Measurements from ENCODE around the gene AZU1.
A peak's percentile ranks its signal among the peaks of the same experiment; 100 is the strongest.

Gene AZU1, protein sequence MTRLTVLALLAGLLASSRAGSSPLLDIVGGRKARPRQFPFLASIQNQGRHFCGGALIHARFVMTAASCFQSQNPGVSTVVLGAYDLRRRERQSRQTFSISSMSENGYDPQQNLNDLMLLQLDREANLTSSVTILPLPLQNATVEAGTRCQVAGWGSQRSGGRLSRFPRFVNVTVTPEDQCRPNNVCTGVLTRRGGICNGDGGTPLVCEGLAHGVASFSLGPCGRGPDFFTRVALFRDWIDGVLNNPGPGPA

DNA sequence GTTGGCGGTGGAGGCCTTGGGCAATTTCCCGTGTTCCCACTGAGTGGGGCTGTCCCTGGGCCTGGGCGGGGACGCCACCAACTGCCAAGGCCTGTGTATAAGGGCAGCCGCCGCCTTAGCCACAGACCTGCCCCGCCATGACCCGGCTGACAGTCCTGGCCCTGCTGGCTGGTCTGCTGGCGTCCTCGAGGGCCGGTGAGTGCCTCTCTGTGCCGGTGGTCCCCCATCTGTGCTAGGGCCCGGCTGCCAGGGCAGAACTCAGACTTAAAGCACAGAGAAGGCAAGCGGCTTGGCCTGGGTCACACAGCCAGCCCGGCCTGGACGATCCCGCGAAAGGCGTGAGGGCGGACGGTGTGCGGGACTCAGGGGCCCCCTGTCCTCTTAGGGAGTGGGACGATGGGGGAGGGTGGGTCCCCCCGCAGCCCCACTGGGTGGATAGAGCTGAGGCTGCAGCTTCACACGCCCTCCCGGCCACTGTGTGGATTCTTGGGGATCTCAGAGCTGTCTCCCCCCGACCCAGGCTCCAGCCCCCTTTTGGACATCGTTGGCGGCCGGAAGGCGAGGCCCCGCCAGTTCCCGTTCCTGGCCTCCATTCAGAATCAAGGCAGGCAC lies at the start of gene AZU1:
Gene AZU1, plus strand, starts transcription at position 128 of the 612 bp plus-strand sequence. Its CDS starts 10 bp downstream, at position 138.
- FAIRE-seq = no peak

GRCh38 chr19:778910-779653 lies 48.6 kb upstream of the AZU1 start:
- FAIRE-seq = no peak

- no peak for FAIRE-seq
Observed at GRCh38 chr19:780935-781334, 46.7 kb upstream of the AZU1 start.

- no peak for FAIRE-seq
Observed at GRCh38 chr19:781800-782184, 45.8 kb upstream of the AZU1 start.

GRCh38 chr19:782185-782877 lies 45.3 kb upstream of the AZU1 start:
- FAIRE-seq = no peak

- no peak for FAIRE-seq
Observed at GRCh38 chr19:782878-783668, 44.6 kb upstream of the AZU1 start.

GRCh38 chr19:784541-784940 lies 43.1 kb upstream of the AZU1 start:
- no peak for FAIRE-seq

DNA sequence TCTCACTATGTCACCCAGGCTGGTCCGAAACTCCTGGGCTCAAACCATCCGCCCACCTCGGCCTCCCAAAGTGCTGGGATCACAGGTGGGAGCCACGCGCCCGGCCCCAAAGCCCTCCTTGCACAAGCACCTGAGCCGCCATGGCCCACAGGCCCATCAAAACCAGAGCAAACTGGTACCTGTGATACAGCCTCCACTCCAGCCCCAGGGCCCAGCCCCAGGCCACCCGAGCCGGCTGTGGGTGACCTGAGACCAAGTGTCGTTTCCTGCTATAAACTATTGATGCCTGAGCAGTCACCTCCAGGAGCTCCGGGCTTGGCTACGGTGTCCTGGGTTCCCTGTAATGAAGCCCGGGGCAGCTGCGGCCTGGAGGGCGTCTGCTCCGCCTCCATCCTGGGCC lies 40.1 kb upstream of the AZU1 start:
- FAIRE-seq = no peak

- FAIRE-seq = no peak
Observed at GRCh38 chr19:788686-788982, 39.0 kb upstream of the AZU1 start.

DNA sequence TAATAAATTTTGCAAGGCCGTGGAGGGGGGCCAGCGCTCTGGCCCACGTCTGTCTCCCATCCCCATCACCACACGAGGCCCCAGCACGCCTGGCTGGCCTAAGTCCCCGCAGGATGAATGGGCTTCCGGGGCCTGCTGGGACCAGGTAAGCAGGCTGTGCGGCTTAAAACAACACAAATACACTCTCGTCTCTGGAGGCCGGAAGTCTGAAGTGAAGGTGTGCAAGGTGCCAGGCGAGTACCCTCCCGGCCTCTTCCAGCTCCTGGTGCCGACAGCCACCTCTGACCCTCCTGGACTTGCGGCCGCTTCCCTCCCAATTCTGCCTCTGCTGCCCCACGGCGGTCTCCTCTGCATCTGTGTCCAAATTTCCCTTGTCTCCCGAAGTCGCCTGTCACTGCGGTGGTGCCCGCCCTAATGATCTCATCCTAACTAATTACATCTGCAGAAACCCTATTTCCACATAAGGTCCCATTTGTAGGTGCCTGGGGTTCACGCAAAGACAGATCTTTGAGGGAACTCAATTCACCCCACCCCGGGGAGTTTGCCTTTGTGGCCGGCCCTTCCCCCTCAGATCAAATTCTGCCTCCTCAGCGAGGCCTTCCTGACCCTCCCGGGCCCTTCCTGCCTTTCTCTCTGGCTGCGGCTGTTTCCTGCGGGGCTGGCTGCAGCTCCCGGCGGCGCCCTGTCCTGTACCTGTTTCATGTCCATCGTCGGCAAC lies 38.5 kb upstream of the AZU1 start:
- FAIRE-seq = no peak

- no peak for FAIRE-seq
Observed at GRCh38 chr19:789701-790060, 38.0 kb upstream of the AZU1 start.

DNA sequence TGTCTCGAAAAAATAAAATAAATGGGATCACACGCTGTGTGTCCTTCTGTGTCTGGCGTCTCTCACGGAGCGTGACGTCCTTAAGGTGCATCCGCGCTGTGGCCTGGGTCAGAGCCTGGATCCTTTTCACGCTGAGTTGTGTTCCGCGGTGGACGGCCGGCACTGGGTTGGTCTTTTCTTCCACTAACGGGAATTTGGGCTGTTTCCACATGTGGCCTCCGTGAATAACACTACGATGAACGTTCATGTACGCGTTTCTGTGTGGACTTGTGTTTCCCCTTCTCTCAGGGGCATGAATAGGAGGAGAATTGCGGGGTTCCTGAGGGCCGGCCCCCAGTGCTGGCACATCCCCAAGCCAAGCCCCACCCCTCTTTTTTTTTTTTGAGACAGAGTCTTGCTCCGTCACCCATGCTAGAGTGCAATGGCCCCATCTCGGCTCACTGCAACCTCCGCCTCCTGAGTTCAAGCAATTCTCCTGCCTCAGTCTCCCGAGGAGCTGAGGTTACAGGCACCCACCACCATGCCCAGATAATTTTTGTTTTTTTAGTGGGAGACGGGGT lies 36.5 kb upstream of the AZU1 start:
- no peak for FAIRE-seq

DNA sequence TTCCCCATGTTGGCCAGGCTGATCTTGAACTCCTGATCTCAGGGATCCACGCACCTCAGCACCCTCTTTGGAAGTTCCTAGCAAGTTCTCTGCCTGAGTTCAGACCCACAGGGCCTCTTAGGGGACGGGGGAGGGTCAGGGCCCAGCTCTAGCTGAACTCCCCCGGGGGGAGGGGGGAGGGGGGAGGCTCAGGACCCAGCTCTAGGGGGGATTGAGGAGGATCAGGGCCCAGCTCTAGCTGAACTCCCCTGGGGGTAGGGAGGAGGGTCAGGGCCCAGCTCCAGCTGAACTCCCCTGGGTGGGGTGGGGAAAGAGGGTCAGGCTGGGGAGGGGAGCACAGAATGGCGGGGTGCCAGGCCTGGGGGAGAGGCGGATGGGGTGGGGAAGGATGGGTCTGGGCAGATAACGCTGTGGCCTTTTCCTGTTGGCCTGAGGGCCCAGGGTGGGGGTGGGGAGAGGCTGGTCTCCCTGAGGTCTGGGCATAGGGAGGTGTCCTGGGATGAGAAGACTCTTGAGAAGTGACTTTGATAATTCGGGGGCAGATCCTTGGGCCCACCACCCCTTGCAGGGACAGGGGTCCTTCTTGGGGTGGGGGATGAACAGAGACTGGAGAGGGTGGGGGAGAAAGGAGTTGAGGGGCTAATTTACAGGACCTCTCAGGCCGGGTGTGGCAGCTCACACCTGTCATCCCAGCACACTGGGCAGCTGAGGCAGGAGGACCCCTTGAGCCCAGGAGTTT lies 35.9 kb upstream of the AZU1 start:
- FAIRE-seq = no peak

DNA sequence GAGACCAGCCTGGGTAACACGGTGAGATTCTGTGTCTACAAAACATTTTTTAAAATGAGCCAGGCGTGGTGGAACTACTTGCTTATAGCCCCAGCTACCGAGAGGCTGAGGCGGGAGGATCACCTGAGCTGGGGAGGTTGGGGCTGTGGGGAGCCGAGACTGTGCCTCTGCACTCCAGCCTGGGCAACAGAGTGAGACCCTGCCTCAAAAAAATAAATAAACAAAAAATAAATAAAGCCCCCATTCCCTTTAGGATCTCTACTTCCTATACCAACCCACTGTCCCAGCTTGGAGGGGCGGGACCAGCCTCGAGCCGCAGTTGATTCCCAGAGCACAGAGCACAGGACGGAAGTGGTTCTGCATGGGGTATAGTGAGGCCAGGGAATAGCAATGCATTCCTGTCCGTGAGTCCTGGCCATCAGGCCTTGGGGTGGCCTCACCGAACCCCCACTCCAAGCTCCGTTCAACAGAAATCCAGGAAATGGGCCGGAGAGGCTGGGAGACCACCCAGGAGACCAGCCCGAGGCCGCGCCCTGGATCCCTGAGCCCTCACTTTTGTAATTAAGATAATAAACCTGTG lies 35.2 kb upstream of the AZU1 start:
- no peak for FAIRE-seq

DNA sequence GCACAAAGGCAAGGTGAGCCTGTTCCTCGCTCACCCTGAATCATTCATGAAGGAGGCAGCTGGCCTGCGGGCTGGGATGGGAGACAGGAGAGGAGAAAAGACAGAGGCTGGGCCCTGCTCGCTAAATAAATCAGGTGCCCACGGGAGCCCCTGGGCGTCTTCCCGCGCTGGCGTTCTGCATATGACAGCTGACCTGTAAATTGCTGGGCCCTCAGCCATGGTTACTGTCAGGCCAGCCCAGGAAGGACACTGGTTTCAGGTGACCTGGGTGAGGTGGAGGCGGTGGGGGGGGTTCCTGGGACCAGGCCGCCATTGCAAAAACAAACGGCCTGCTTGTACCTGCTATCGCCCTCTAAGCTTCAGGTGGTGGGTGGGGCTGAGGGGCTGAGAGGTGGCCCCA lies 33.8 kb upstream of the AZU1 start:
- FAIRE-seq = no peak

DNA sequence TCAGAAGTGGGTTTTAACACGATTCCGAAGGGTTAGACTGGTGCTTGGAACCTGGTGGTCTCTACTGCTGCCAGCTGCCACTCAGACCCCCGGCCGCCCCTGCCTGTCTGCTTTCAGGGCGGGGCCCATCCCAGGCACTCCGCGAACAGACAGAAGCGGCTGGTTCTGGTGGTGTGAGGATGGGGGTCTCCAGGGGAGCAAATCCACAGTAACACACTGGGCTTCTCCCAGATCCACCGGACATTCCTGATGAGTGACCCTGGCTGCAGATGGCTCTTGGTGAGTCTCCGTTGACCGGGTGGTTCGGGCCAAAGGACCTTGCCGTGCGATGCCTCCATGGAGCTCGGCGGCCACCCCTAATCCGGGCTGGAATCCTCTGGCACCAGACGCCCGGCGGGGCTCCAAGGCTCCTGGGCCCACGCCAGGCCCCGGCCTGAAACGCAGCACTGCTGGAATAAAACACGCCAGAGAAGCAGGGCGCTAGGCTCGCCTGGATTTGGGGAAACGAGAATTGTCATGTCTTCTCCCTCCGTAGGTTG lies 32.5 kb upstream of the AZU1 start:
- no peak for FAIRE-seq

DNA sequence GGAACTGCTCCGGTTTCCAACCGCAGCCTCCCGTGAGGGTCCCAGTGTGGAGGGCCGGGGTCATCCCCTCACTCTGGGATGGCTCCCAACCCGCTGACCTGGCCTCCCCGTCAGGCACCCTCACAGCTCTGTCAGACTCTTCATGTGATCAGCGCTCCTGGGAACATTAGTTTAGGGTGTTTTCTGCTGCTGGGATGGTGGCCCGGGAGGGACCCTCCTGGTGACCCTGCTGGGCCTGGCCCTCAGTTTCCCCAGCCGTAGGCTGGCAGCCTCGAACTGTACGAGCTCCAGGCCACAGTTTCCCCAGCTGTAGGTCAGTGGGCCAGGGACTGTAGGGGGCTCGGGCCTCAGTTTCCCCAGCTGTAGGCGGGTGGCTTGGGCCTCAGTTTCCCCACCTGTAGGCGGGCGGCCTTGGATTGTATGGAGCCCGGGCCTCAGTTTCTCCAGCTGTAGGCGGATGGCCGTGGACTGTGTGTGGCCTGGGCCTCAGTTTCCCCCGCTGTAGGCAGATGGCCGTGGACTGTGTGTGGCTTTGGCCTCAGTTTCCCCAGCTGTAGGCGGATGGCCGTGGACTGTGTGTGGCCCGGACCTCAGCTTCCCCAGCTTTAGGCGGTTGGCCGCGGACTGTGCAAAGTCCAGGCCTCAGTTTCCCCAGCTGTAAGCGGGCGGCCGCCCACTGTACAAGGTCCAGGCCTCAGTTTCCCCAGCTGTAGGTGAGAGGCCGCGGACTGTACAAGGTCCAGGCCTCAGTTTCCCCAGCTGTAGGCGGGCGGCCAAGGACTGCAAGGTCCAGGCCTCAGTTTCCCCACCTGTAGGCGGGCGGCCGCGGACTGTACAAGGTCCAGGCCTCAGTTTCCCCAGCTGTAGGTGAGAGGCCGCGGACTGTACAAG lies 31.7 kb upstream of the AZU1 start:
- FAIRE-seq = no peak

DNA sequence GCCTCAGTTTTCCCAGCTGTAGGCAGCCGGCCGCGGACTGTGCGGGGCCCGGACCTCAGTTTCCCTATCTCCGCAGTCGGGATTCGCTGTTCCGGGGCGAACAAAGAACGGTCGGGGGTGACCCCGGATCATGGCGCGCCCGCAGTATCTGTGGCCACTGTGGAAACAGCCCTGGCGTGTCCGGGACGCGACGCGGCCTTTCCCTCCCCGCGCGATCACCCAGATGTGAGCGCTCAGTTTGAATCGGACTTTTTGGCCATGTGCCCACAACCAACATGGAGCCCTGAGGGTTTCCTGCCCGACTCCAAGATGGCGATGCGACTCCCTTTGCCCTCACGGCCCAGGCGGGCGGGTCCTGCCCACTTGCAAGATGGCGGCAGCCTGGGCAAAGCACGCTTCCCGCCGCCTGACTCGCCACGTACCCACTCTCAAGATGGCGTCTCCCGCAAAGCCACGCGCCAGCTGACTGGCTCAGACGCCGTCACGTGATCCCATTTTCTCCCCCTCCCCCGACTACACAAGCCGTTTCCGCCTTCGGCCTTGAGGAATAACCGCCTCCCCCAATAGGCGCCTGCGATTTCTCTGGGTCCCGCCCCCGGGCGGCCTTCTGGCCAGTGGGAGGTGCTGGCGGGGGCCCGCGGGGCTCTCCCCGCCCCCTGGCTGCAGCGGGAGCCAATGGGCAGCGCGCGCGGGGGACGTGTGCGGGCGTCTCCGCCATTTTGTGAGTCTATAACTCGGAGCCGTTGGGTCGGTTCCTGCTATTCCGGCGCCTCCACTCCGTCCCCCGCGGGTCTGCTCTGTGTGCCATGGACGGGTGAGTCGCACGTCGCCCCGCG lies 30.7 kb upstream of the AZU1 start, which contains the start of gene PTBP1:
Gene PTBP1, plus strand, starts transcription at position 761 of the 836 bp plus-strand sequence. Its CDS starts 46 bp downstream, at position 807.
- FAIRE-seq = peak; percentile 96
